ENCODE measurements around the gene SLC39A6. TPM values are rescaled to one million over a fixed set of nuclear protein-coding genes. Genes with fewer than 3 reads are reported as not detected.

SLC39A6 gene
- total and polyA plus RNA-seq, 8 donors = 33.8 to 62.9 (median 52.2) TPM

- Histone ChIP-seq H3K9me3 (no peaks in the 10 kb centered on the region), H3K4me1 (no peaks in the 10 kb centered on the region), H3K27ac (no peak overlapping the region), H3K27me3 (no peaks in the 10 kb centered on the region), H3K36me3 (peaks cover 0 to 61% of the 10 kb centered on the region in 2 donors), H3K4me3 (no peak overlapping the region)
- DNase-seq (no peak), ATAC-seq (no peak)
- no peak for TF ChIP-seq CTCF (IDR thresholded peaks at IDR 0.05)
- intact Hi-C loops (cut with DNase I) = no loop called here
Measured at GRCh38 chr18:36114251-36114650, 14.9 kb downstream of the SLC39A6 start.

- intact Hi-C loops (cut with DNase I) = no loop called here
Measured at GRCh38 chr18:36112302-36112701, 16.8 kb downstream of the SLC39A6 start.

GRCh38 chr18:36109737-36110136, 19.4 kb downstream of the SLC39A6 start:
- H3K27ac ChIP-seq = no peak overlapping the region
- H3K4me3 ChIP-seq = no peak overlapping the region
- H3K36me3 ChIP-seq = peaks cover 0 to 42% of the 10 kb centered on the region in 2 donors
- H3K9me3 ChIP-seq = no peaks in the 10 kb centered on the region
- intact Hi-C loops (cut with DNase I) = loop anchor here in 1 of 2 donors (10.0 kb wide), 1 partner anchor 175 kb away; no protein-coding TSS in a partner anchor
- ATAC-seq = no peak
- no peaks in the 10 kb centered on the region for H3K4me1 ChIP-seq
- DNase-seq = no peak
- H3K27me3 ChIP-seq = no peaks in the 10 kb centered on the region
- no peak for TF ChIP-seq CTCF (IDR thresholded peaks at IDR 0.05)

More at GRCh38 chr18:36112302-36112701, 16.8 kb downstream of the SLC39A6 start:
- no peak overlapping the region for H3K4me3 ChIP-seq
- no peak overlapping the region for H3K27ac ChIP-seq
- TF ChIP-seq CTCF (IDR thresholded peaks at IDR 0.05) = no peak
- ATAC-seq (no peak), DNase-seq (no peak)
- no peaks in the 10 kb centered on the region for H3K9me3 ChIP-seq
- peaks cover 0 to 61% of the 10 kb centered on the region in 2 donors for H3K36me3 ChIP-seq
- no peaks in the 10 kb centered on the region for H3K27me3 ChIP-seq
- no peaks in the 10 kb centered on the region for H3K4me1 ChIP-seq

GRCh38 chr18:36108601-36109000, 20.5 kb downstream of the SLC39A6 start:
- intact Hi-C loops (cut with DNase I) = loop anchor here in 1 of 2 donors (10.0 kb wide), 1 partner anchor 176 kb away; no protein-coding TSS in a partner anchor
- peaks cover 0 to 31% of the 10 kb centered on the region in 2 donors for H3K36me3 ChIP-seq
- no peak for DNase-seq
- no peaks in the 10 kb centered on the region for H3K4me1 ChIP-seq
- H3K27me3 ChIP-seq = no peaks in the 10 kb centered on the region
- H3K27ac ChIP-seq = no peak overlapping the region
- no peaks in the 10 kb centered on the region for H3K9me3 ChIP-seq
- no peak for ATAC-seq
- TF ChIP-seq CTCF (IDR thresholded peaks at IDR 0.05) = no peak
- H3K4me3 ChIP-seq = no peak overlapping the region

- Histone ChIP-seq H3K4me1 (no peaks in the 10 kb centered on the region), H3K4me3 (no peak overlapping the region), H3K36me3 (peaks cover 0 to 28% of the 10 kb centered on the region in 2 donors), H3K27me3 (no peaks in the 10 kb centered on the region), H3K27ac (no peak overlapping the region), H3K9me3 (no peaks in the 10 kb centered on the region)
- no peak for ATAC-seq
- intact Hi-C loops (cut with DNase I) = loop anchor here in 1 of 2 donors (10.0 kb wide), 1 partner anchor 177 kb away; no protein-coding TSS in a partner anchor
- no peak for DNase-seq
- no peak for TF ChIP-seq CTCF (IDR thresholded peaks at IDR 0.05)
Measured at GRCh38 chr18:36108196-36108595, 20.9 kb downstream of the SLC39A6 start.
